Pancreas (tissue), 10 donors: ENCODE measurements around the gene CHRNB2. TPM values are rescaled to one million over a fixed set of nuclear protein-coding genes. Genes with fewer than 3 reads are reported as not detected.

ENCODE experiments used
- ATAC-seq, 4 donors: fragments of 200-7000 bp; cut with Tn5 transposase; one replicate each; pipeline versions ENCODE4 v1.8.0 to v1.9.1; 2020; ENCODE audit warnings: mild to moderate bottlenecking in 4 of 4, moderate library complexity in 4 of 4
- DNase-seq, 6 donors: peaks; one replicate each; pipeline ENCODE4 v3.0.0-alpha.2; 2020
- FAIRE-seq: peaks from 2 replicates; lab custom pipeline; 2012; peaks lifted over from hg19 to GRCh38; lab: Jason Lieb, UNC
- H3K27ac ChIP-seq, 4 donors: fragments of 200-600 bp; sonication (generic); 1 replicate in 3 of 4; 2 replicates in 1 of 4; pipeline versions ENCODE4 v1.5.0 to v1.8.0; 2020
- H3K27me3 ChIP-seq, 4 donors: fragments of 200-600 bp; one replicate each; pipeline ENCODE4 v1.8.0; 2021
- H3K36me3 ChIP-seq, 3 donors: fragments of 200-600 bp; sonication (generic) in 1 of 3; one replicate each; pipeline versions ENCODE4 v1.5.0 to v1.8.0; 2020 to 2021
- H3K4me1 ChIP-seq, 3 donors: fragments of 200-600 bp; one replicate each; pipeline ENCODE4 v1.8.0; 2021
- H3K4me3 ChIP-seq, 4 donors: fragments of 200-600 bp; sonication (generic) in 2 of 4; one replicate each; pipeline versions ENCODE4 v1.5.0 to v1.8.0; 2020 to 2021
- H3K9me3 ChIP-seq, 4 donors: fragments of 200-600 bp; one replicate each; pipeline ENCODE4 v1.8.0; 2021
- CTCF ChIP-seq, 4 donors: fragments of 200-600 bp; sonication (generic) in 3 of 4; IDR thresholded peaks; one replicate each; pipeline versions ENCODE4 v1.5.0 to v1.8.0; 2021; ENCODE audit warnings: antibody characterized with exemption in 4 of 4
- WGBS, 2 donors: extraction: QIAGEN DNeasy Blood & Tissue Kit; methylation state at CpG; one replicate each; pipeline ENCODE4 v1.1.7; 2013; 5-methylcytosine and 5-hydroxymethylcytosine counted together
- intact Hi-C, 3 donors: fragments of 100-400 bp; cut with DNase I; formaldehyde crosslinking; loops; one replicate each; pipeline versions ENCODE4 v1.11.1 to v1.14.2; 2022
- polyA plus RNA-seq, 2 donors: library from polyadenylated mRNA; stranded (reverse); fragments of 200-250 nt; gene quantifications; one replicate each; pipeline ENCODE4 v1.2.3, GENCODE V29; 2013
- total RNA-seq, 6 donors: library from RNA; stranded (reverse); fragmentation: NEBNext Ultra II Directional in 4 of 6; extraction: Animal tissue kit (Norgen Biotek cat#: 25700) in 4 of 6; gene quantifications; one replicate each; pipeline versions ENCODE4 v1.2.1 to v1.2.4, GENCODE V29; 2021 to 2023
- donor health status: healthy with polysubstance abuse.
- donor health status: DM: no; HTN: no; CAD: no; lungs with moderate emphysema.
- donor health status: DM: no; HTN: no; CAD: no.
- donor health status: control.
- donor health status: control.
- donor health status: Bipolar disorder and iron deficiency.
- donor health status: DM: yes; HTN: yes; CAD: no.
- donor health status: DM: no; HTN: no; CAD: no.
- donor health status: DM: no; HTN: no; CAD: no.
- donor health status: DM: yes; HTN: yes; CAD: no.

Gene CHRNB2
- total and polyA plus RNA-seq, 8 donors: 0.32 to 3.1 (median 0.69) TPM

DNA sequence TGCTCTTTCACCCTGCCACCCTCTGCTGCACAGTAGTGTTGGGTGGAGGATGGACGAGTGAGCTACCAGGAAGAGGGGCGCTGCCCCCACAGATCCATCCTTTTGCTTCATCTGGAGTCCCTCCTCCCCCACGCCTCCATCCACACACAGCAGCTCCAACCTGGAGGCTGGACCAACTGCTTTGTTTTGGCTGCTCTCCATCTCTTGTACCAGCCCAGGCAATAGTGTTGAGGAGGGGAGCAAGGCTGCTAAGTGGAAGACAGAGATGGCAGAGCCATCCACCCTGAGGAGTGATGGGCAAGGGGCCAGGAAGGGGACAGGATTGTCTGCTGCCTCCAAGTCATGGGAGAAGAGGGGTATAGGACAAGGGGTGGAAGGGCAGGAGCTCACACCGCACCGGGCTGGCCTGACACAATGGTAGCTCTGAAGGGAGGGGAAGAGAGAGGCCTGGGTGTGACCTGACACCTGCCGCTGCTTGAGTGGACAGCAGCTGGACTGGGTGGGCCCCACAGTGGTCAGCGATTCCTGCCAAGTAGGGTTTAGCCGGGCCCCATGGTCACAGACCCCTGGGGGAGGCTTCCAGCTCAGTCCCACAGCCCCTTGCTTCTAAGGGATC is 8.5 kb downstream of the CHRNB2 start:
- FAIRE-seq (no peak), ATAC-seq (no peak), DNase-seq (peak in 1 of 6 donors; percentile 55)
- H3K36me3 ChIP-seq: peaks cover 0 to 4% (median 0%) of the 10 kb centered on the region in 3 donors
- TF ChIP-seq CTCF (IDR thresholded peaks at IDR 0.05): no peak
- intact Hi-C loops: no loop called here
- H3K27ac ChIP-seq: no peak overlapping the region
- no peaks in the 10 kb centered on the region for H3K9me3 ChIP-seq
- no peak overlapping the region for H3K4me3 ChIP-seq
- WGBS, 2 donors: 74 to 76% methylated on average over 8 of the region's 8 CpGs
- H3K27me3 ChIP-seq: no peaks in the 10 kb centered on the region
- no peaks in the 10 kb centered on the region for H3K4me1 ChIP-seq

DNA sequence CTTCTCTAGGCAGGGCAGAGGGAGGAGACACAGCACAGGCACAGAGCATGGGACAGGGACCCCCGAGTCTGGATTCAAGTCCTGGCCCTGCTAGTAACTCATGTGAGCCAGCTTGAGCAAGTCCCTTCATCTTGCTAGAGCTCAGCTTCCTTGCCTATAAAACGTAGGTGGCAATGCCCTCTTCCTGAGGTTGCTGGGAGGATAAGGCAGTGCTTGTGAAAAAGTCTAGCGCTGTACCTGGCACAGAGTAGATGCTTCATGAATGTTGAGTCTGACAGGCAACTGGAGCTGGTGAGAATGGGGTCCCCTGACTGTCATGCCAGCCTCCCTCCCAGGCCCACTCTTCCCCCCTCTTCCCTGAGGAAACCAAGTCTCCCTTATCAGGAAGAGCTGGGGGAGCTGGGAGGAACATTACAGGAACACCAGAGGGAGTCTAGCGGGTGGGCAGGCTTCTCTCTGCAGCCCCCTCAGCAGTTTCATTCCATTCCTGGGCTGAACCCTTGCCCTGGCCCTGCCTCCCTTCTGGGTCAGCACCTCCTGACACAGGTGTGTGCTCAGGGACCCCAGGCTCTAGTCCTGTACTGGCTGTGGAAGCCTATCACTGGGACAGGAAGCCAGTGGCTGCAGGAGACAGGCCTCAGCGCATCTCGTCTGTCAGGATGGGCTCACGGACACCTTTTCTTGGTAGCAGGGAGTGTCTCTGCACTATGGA is 9.9 kb downstream of the CHRNB2 start:
- Histone ChIP-seq H3K27ac (no peak overlapping the region), H3K9me3 (no peaks in the 10 kb centered on the region), H3K4me1 (no peaks in the 10 kb centered on the region), H3K36me3 (peaks cover 5 to 7% (median 5%) of the 10 kb centered on the region in 3 donors), H3K27me3 (no peaks in the 10 kb centered on the region), H3K4me3 (no peak overlapping the region)
- WGBS, 2 donors: 70 to 72% methylated on average over 7 of the region's 7 CpGs
- no peak for TF ChIP-seq CTCF (IDR thresholded peaks at IDR 0.05)
- DNase-seq (no peak), FAIRE-seq (no peak), ATAC-seq (peak in 1 of 4 donors; percentile 6)
- intact Hi-C loops: no loop called here

GRCh38 chr1:154578058-154578418 is 10.5 kb downstream of the CHRNB2 start:
- Histone ChIP-seq H3K4me3 (no peak overlapping the region), H3K27me3 (no peaks in the 10 kb centered on the region), H3K36me3 (peaks cover 5 to 12% (median 8%) of the 10 kb centered on the region in 3 donors), H3K27ac (no peak overlapping the region), H3K9me3 (no peaks in the 10 kb centered on the region), H3K4me1 (no peaks in the 10 kb centered on the region)
- FAIRE-seq: no peak
- DNase-seq: no peak
- peak in 3 of 4 donors; percentile 16 to 46 (median 21) for ATAC-seq
- 62 to 68% methylated on average over 6 of the region's 6 CpGs for WGBS, 2 donors
- intact Hi-C loops: no loop called here
- TF ChIP-seq CTCF (IDR thresholded peaks at IDR 0.05): no peak

- H3K36me3 ChIP-seq: peaks cover 5 to 25% (median 19%) of the 10 kb centered on the region in 3 donors
- ATAC-seq: no peak
Observed at GRCh38 chr1:154579374-154579773, 11.8 kb downstream of the CHRNB2 start.

More at GRCh38 chr1:154579374-154579773, 11.8 kb downstream of the CHRNB2 start:
- Histone ChIP-seq H3K4me3 (no peak overlapping the region), H3K4me1 (no peaks in the 10 kb centered on the region), H3K27ac (no peak overlapping the region), H3K27me3 (no peaks in the 10 kb centered on the region), H3K9me3 (no peaks in the 10 kb centered on the region)
- FAIRE-seq (no peak), DNase-seq (no peak)
- WGBS, 2 donors: 66 to 68% methylated on average over 8 of the region's 8 CpGs
- no peak for TF ChIP-seq CTCF (IDR thresholded peaks at IDR 0.05)
- intact Hi-C loops: no loop called here
